ENCODE measurements around the gene LMO1. TPM values are rescaled to one million over a fixed set of nuclear protein-coding genes. Genes with fewer than 3 reads are reported as not detected.

LMO1 gene
- total and polyA plus RNA-seq, 10 of the 15 experiments (the other 5 are each of a cell fraction or from before 2014, with no cell fraction given) = not detected

- ChIA-PET SMC1A (ENCODE audit: uncharacterized antibody, unreplicated experiment) (interaction anchor here (0.8 to 1.3 kb wide), 4 partner anchors 14 to 349 kb away, joined by 3 to 5 read pairs (median 4); no protein-coding TSS in a partner anchor), POLR2A (no interaction called here), RAD21 (ENCODE audit: unreplicated experiment) (no interaction called here), CTCF (interaction anchor here (1.3 to 2.3 kb wide), 5 partner anchors 18 to 350 kb away, joined by 3 to 7 read pairs (median 5); no protein-coding TSS in a partner anchor)
- Histone ChIP-seq H3K79me2 (ENCODE audit: control insufficient read depth, insufficient read depth, low read length) (no peaks in the 10 kb centered on the region), H2AFZ (ENCODE audit: control insufficient read depth, low read depth, low read length) (no peak overlapping the region), H3K4me3 (no peak overlapping the region), H3K9ac (ENCODE audit: control insufficient read depth, insufficient read depth, low read length) (no peak overlapping the region), H3K36me3 (ENCODE audit: control insufficient read depth in 2 of 2, insufficient read depth in 2 of 2, low read length in 1 of 2) (no peaks in the 10 kb centered on the region), H3K4me1 (ENCODE audit: control insufficient read depth, insufficient read depth, low read length) (no peaks in the 10 kb centered on the region), H3K27me3 (replicated peaks in 1 of 2; ENCODE audit: control insufficient read depth in 2 of 2, insufficient read depth in 2 of 2, low read length in 1 of 2) (no peaks in the 10 kb centered on the region; a peak in 1 of 4 replicates), H3K4me2 (ENCODE audit: control insufficient read depth, insufficient read depth) (no peak overlapping the region), H4K20me1 (ENCODE audit: control insufficient read depth, insufficient read depth) (no peaks in the 10 kb centered on the region; the same call in 1 of the 2 replicates), H3K9me3 (replicated peaks; ENCODE audit: control insufficient read depth, insufficient read depth, low read length) (no peaks in the 10 kb centered on the region), H3K27ac (ENCODE audit: control insufficient read depth, insufficient read depth) (no peak overlapping the region)
- in situ Hi-C loops (cut with MboI) (no loop called here), intact Hi-C loops (cut with micrococcal nuclease; ENCODE audit: unreplicated experiment) (no loop called here)
- no TSS peak for BruUV-seq (replicated peaks)
- FAIRE-seq (no peak), DNase-seq (ENCODE audit: low read depth, low spot score) (no peak), ATAC-seq (no peak)
- WGBS (ENCODE audit: insufficient coverage, insufficient replicate concordance, low lambda C conversion rate, missing lambda C conversion rate) = 0% methylated on average over 4 of the region's 4 CpGs
- TF ChIP-seq TBL1XR1 (IDR thresholded peaks at IDR 0.05; ENCODE audit: low read depth, low read length) = no peak
- no peak for TF ChIP-seq HDAC6 (IDR thresholded peaks at IDR 0.05; ENCODE audit: unreplicated experiment)
- no peak for TF ChIP-seq ZNF274 (IDR thresholded peaks at IDR 0.05; ENCODE audit: insufficient read depth, insufficient read length)
- no peak for TF ChIP-seq BCL11A (IDR thresholded peaks at IDR 0.05; ENCODE audit: low read depth, low read length)
- TF ChIP-seq PKNOX1 (IDR thresholded peaks at IDR 0.05) = no peak
- no peak for TF ChIP-seq NFIC (IDR thresholded peaks at IDR 0.05; ENCODE audit: low read depth, low read length)
- no peak for TF ChIP-seq CBFB (IDR thresholded peaks at IDR 0.05; ENCODE audit: low read depth)
- TF ChIP-seq PML (IDR thresholded peaks at IDR 0.05; ENCODE audit: low read length) = no peak
- TF ChIP-seq STAT3 (IDR thresholded peaks at IDR 0.05; ENCODE audit: low read depth, low read length) = no peak
- TF ChIP-seq SPI1 (IDR thresholded peaks at IDR 0.05; ENCODE audit: borderline replicate concordance, insufficient read depth, low read depth, low read length) = no peak
- no peak for TF ChIP-seq NR2F1 (conservative IDR thresholded peaks at IDR 0.05)
- no peak for TF ChIP-seq TARDBP (IDR thresholded peaks at IDR 0.05; ENCODE audit: borderline replicate concordance)
- no peak for TF ChIP-seq SREBF2 (IDR thresholded peaks at IDR 0.05; ENCODE audit: low read length)
- no peak for TF ChIP-seq SREBF1 (IDR thresholded peaks at IDR 0.05; ENCODE audit: low read length)
- TF ChIP-seq, protein P1, sequence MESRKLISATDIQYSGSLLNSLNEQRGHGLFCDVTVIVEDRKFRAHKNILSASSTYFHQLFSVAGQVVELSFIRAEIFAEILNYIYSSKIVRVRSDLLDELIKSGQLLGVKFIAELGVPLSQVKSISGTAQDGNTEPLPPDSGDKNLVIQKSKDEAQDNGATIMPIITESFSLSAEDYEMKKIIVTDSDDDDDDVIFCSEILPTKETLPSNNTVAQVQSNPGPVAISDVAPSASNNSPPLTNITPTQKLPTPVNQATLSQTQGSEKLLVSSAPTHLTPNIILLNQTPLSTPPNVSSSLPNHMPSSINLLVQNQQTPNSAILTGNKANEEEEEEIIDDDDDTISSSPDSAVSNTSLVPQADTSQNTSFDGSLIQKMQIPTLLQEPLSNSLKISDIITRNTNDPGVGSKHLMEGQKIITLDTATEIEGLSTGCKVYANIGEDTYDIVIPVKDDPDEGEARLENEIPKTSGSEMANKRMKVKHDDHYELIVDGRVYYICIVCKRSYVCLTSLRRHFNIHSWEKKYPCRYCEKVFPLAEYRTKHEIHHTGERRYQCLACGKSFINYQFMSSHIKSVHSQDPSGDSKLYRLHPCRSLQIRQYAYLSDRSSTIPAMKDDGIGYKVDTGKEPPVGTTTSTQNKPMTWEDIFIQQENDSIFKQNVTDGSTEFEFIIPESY (IDR thresholded peaks at IDR 0.05) = no peak
- no peak for TF ChIP-seq DPF2 (IDR thresholded peaks at IDR 0.05)
- no peak for TF ChIP-seq RAD51 (IDR thresholded peaks at IDR 0.05)
- no peak for TF ChIP-seq SUPT20H (IDR thresholded peaks at IDR 0.05; ENCODE audit: borderline replicate concordance, control insufficient read depth, low read depth, low read length)
- TF ChIP-seq FOXM1 (IDR thresholded peaks at IDR 0.05; ENCODE audit: low read depth, low read length) = no peak
Observed at GRCh38 chr11:8217136-8217535, 46.5 kb downstream of the LMO1 start.

All from GM12878 (cell line).